ENCODE data around the gene MED15.
"Not testable (repeated sequence)": the region's sequence is repeated elsewhere in the genome, so short reads cannot be mapped to it uniquely, and the experiment has no call there.

MED15 gene

GRCh38 chr22:20484948-20485683, 22.3 kb upstream of the MED15 start:
- no peak for DNase-seq (ENCODE audit: low read depth)

GRCh38 chr22:20486229-20486628, 21.2 kb upstream of the MED15 start:
- no peak for DNase-seq (ENCODE audit: low read depth)

GRCh38 chr22:20487715-20488114, 19.7 kb upstream of the MED15 start:
- no peak for DNase-seq (ENCODE audit: low read depth)

GRCh38 chr22:20488946-20489345, 18.5 kb upstream of the MED15 start:
- no peak for DNase-seq (ENCODE audit: low read depth)

- no peak for DNase-seq (ENCODE audit: low read depth)
Measured at GRCh38 chr22:20490183-20490940, 17.0 kb upstream of the MED15 start.

- no peak for DNase-seq (ENCODE audit: low read depth)
Measured at GRCh38 chr22:20490941-20491307, 16.5 kb upstream of the MED15 start.

- no peak for DNase-seq (ENCODE audit: low read depth)
Measured at GRCh38 chr22:20491346-20491745, 16.1 kb upstream of the MED15 start.

- no peak for DNase-seq (ENCODE audit: low read depth)
Measured at GRCh38 chr22:20494978-20495860, 12.2 kb upstream of the MED15 start, which contains the start of gene KLHL22. Gene KLHL22 (minus strand): TSS chr22:20495795. CDS start chr22:20489211, 6,584 bp downstream.

GRCh38 chr22:20495861-20496681, 11.3 kb upstream of the MED15 start:
- peak; percentile 86 for DNase-seq (ENCODE audit: low read depth)

- no peak for DNase-seq (ENCODE audit: low read depth)
Measured at GRCh38 chr22:20497426-20497825, 10.0 kb upstream of the MED15 start.

GRCh38 chr22:20498913-20499312, 8.5 kb upstream of the MED15 start:
- no peak for DNase-seq (ENCODE audit: low read depth)

GRCh38 chr22:20499769-20500168, 7.6 kb upstream of the MED15 start:
- no peak for DNase-seq (ENCODE audit: low read depth)

- DNase-seq (ENCODE audit: low read depth) = no peak
Measured at GRCh38 chr22:20503816-20504215, 3.6 kb upstream of the MED15 start.

- not testable (repeated sequence) for DNase-seq (ENCODE audit: low read depth)
Measured at GRCh38 chr22:20504293-20504922, 3.0 kb upstream of the MED15 start.

GRCh38 chr22:20506543-20507252, 712 bp upstream of the MED15 start:
- no peak for DNase-seq (ENCODE audit: low read depth)

- not testable (repeated sequence) for DNase-seq (ENCODE audit: low read depth)
Measured at GRCh38 chr22:20508067-20508755, 801 bp downstream of the MED15 start.

- DNase-seq (ENCODE audit: low read depth) = no peak
Measured at GRCh38 chr22:20508815-20509271, 1.4 kb downstream of the MED15 start.

GRCh38 chr22:20509344-20510047, 2.1 kb downstream of the MED15 start:
- peak; percentile 31 for DNase-seq (ENCODE audit: low read depth)
